ENCODE measurements around the gene TMEM37.

DNA sequence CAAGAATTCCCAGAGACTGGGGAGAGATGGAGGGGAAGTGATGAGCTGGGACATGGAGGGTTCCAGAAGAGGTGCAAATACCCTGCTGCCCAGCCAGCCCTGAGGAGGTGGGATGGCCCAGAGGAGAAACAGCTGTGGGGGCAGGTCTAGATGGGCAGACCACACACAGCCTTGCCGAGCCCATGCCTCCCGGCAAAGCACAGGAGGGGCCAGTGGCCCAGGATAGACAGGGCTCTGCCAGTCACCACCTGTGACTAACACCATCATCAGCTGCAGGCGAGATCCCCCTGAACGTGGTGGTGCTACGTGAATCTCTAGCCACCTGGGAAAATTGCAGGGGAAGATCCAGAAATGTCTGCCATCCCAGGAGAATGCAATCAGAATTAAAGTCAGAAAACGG lies 53.2 kb downstream of the TMEM37 start:
- TF ChIP-seq, protein P1, sequence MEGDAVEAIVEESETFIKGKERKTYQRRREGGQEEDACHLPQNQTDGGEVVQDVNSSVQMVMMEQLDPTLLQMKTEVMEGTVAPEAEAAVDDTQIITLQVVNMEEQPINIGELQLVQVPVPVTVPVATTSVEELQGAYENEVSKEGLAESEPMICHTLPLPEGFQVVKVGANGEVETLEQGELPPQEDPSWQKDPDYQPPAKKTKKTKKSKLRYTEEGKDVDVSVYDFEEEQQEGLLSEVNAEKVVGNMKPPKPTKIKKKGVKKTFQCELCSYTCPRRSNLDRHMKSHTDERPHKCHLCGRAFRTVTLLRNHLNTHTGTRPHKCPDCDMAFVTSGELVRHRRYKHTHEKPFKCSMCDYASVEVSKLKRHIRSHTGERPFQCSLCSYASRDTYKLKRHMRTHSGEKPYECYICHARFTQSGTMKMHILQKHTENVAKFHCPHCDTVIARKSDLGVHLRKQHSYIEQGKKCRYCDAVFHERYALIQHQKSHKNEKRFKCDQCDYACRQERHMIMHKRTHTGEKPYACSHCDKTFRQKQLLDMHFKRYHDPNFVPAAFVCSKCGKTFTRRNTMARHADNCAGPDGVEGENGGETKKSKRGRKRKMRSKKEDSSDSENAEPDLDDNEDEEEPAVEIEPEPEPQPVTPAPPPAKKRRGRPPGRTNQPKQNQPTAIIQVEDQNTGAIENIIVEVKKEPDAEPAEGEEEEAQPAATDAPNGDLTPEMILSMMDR (IDR thresholded peaks at IDR 0.05; ENCODE audit: low read depth, low read length): no peak
- no peak for TF ChIP-seq POLR2A (IDR thresholded peaks at IDR 0.05; ENCODE audit: extremely low read depth, insufficient read length)

Measured in NB4 (cell line).